Metanephros (tissue), 1 donor: ENCODE data around the gene CAPN5. TPM values are rescaled to one million over a fixed set of nuclear protein-coding genes. Genes with fewer than 3 reads are reported as not detected.

Experiments
- total RNA-seq: library from RNA; depleted of rRNA; stranded (reverse); fragments of >200 nt; gene quantifications from one replicate; pipeline ENCODE4 v1.2.3, GENCODE V29; 2014

CAPN5 gene
- 24.8 TPM for total RNA-seq

DNA sequence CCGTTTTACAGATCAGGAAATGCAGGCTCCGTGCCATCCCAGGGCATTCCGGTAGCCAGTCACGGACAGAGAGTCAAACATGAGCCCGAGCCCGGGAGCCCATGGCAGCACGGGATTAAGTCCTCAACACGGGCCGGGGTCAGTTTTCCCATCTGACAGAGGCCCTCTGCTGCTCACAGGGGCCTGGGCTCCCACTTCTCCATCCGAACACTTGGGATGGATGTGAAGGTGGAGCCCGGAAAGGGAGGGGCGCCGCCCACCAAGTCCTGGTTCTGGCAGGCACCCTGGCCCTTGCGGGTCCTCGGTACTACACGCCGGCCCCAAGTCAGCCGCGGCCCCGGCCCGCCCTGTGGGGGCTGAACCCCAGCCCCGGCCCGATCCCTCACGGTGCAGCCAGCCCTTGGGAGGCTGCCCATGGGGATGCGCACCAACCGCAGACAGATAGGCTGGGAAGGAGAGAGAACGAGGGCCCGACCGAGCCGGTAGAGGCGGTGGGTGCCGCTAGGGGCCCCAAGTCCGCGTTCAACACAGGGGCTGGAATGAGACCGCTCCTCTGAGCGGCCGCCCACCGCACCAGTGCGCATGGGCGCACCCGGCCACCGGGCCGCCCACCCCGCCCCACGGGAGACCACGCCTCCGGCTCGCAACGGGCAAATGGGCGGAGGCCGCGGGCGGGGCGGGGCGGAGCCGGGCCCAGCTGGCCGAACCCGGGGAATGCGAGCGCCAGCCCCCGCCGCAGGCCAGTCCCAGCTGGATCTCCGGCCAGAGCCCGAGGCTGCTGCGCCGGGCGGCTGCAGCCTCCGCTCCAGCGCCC, at the start of gene CAPN5:
TSS of gene CAPN5 (plus strand) at position 743 of the 814 bp plus-strand sequence. CDS start 17,916 bp downstream, outside the sequence.

DNA sequence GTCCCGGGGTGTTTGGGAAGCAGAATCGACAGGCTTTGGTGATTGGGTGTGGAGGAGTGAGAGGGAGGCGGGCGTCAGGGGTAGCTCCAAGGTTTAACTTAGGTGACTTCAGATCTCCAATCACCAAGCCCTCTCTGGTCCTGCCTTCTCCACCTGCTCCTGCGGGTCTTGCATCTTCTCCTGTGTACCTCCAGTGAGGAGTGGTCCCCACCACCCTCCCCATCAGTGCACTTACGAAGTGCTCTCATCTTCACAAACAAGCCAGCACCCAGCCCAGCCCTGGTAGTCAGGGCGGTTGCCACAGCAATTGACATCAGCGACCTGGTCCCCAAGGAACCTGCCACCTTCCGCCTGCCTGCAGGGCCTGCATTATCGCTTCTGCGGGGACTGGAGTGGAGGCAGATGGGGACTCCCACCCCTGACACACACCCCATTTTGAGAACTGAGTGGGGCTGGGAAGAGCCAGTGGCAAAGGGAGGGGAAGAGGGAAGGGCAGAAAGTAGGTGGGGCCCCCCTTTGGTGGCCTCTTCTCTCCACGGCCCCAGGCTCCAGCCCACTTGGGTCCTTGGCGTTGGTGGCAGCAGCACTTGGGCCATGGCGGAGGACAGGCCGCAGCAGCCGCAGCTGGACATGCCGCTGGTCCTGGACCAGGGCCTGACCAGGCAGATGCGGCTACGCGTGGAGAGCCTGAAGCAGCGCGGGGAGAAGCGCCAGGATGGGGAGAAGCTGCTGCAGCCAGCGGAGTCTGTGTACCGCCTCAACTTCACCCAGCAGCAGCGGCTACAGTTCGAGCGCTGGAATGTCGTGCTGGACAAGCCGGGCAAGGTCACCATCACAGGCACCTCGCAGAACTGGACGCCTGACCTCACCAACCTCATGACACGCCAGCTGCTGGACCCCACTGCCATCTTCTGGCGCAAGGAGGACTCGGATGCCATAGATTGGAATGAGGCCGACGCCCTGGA, 35.8 kb downstream of the CAPN5 start, which contains the start of gene OMP:
TSS of gene OMP (plus strand) at position 595 of the 965 bp plus-strand sequence. CDS start at position 595, 0 bp downstream.

DNA sequence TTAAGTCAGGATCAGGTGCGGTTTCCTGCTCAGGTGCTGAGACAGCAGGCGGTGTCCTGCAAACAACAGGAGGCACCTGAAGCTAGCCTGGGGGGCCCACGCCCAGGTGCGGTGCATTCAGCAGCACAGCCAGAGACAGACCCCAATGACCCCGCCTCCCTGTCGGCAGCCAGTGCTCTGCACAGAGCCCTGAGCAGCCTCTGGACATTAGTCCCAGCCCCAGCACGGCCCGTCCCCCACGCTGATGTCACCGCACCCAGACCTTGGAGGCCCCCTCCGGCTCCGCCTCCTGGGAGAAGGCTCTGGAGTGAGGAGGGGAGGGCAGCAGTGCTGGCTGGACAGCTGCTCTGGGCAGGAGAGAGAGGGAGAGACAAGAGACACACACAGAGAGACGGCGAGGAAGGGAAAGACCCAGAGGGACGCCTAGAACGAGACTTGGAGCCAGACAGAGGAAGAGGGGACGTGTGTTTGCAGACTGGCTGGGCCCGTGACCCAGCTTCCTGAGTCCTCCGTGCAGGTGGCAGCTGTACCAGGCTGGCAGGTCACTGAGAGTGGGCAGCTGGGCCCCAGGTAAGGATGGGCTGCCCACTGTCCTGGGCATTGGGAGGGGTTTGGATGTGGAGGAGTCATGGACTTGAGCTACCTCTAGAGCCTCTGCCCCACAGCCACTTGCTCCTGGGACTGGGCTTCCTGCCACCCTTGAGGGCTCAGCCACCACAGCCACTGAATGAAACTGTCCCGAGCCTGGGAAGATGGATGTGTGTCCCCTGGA, 61.3 kb downstream of the CAPN5 start, which contains the start of gene MYO7A:
TSS of gene MYO7A (plus strand) at position 327 of the 772 bp plus-strand sequence. CDS start 2,389 bp downstream, outside the sequence.

Other genes with a start within 250 kb of the CAPN5 start
- gene ACER3, start 206.1 kb upstream of the CAPN5 start, total RNA-seq, result 14.4 TPM
- not detected for gene B3GNT6, start 32.6 kb upstream of the CAPN5 start, total RNA-seq
- gene OMP, start 35.9 kb downstream of the CAPN5 start, total RNA-seq, result 1.2 TPM
- gene MYO7A, start 61.3 kb downstream of the CAPN5 start, total RNA-seq, result 4.4 TPM
- gene GDPD4, start 234.7 kb downstream of the CAPN5 start, total RNA-seq, result not detected